NCI-H226 (cell line): ENCODE measurements around the gene NELL1.

Experiments
- DNase-seq: peaks from one replicate; pipeline ENCODE4 v3.0.0-alpha.2; 2015

Gene NELL1

GRCh38 chr11:20669820-20670684 is 666 bp downstream of the NELL1 start:
- DNase-seq: no peak

DNA sequence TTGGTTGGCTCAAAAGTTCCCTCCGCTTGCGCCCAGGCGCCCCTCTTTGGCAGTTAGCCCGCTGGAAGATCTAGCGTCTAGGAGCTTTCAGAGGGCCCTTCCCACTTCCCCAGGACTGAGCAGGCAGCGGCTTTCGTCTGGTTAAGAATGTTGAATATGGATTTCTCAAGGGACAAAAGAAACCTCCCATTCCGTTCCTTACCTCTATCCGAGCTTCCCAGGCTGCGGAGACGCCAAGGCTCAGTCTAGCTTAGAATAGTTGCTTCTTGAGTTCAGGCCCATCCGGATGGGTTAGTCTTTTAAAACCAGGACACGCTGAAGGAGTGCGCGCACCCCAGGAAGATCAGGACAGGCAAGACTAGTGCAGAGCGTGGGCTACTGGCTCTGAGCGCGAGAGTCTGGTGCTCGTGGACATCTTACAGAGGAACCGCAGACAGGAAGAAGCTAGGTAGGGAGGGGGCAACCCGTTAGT is 1.6 kb downstream of the NELL1 start:
- no peak for DNase-seq

GRCh38 chr11:20671856-20672546 is 2.6 kb downstream of the NELL1 start:
- no peak for DNase-seq

GRCh38 chr11:20672575-20672974 is 3.2 kb downstream of the NELL1 start:
- no peak for DNase-seq

DNA sequence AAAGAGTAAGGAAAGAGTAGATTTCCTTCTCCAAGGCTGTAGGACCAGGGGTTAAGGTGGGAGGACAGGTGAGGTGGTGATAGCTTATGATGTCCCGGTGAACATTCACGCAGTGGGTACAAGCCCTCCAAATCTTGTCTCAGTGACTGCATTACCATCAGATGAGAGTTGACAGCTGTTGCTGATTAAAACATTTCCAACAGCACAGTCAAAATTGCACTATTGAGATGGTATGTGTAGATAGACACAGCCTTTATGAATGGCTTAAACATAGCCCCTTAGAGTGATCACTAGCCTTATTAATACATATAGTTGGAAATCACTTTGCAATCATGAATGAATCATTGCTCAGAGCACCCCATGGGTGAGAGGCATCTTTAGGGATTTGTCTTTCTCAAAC is 7.3 kb downstream of the NELL1 start:
- DNase-seq: no peak

- DNase-seq: no peak
Measured at GRCh38 chr11:20688761-20689160, 19.4 kb downstream of the NELL1 start.

DNA sequence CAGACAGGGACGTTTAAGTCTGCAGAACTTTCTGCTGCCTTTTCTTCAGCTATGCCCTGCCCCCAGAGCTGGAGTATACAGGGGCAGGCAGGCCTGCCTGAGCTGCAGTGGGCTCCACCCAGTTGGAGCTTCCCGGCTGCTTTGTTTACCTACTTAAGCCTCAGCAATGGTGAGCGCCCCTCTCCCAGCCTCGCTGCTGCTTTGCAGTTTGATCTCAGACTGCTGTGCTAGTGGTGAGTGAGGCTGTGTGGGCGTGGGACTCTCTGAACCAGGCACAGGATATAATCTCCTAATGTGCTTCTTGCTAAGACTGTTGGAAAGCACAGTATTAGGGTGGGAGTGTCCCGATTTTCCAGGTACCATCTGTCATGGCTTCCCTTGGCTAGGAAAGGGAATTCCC is 38.5 kb downstream of the NELL1 start:
- DNase-seq: no peak

- DNase-seq: no peak
Measured at GRCh38 chr11:20712912-20713311, 43.5 kb downstream of the NELL1 start.

DNA sequence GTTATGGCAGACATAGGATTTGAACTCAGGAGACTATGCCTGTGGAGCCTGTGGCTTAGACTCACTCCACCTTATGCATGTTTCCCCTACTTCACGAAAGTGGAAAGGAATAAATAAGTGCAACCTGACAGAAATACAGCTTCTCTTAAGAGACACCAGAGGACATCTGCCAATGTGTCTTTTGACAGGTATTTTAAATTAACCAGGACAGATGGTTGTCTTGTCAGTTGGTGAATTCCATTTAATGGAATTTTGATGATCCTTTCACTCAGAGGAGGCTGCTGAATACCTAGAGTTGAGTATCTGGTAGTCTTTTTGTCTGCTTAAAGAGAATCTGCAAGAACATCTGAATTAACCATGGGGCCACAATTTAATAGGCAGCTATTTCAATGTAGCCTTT is 46.1 kb downstream of the NELL1 start:
- DNase-seq: no peak

DNA sequence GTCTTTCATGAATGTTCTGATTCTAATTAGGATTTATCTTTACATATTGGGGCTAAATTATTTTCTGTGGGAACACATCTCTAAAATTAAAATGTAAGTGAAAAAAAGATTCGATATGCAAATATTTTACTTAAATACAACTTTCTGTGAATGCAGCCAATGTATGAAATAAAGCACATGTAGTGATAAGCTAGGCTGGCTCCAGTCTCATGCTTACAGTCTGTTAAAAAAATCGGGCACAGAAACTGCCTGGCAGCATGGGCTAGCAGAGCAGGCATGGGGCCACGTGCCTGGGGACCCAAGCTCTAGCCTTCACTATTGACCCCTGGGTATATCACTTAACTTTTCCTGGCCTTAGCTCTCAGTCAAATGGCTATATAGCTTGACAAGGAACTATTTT is 46.5 kb downstream of the NELL1 start:
- no peak for DNase-seq

GRCh38 chr11:20719821-20720220 is 50.4 kb downstream of the NELL1 start:
- DNase-seq: no peak

DNA sequence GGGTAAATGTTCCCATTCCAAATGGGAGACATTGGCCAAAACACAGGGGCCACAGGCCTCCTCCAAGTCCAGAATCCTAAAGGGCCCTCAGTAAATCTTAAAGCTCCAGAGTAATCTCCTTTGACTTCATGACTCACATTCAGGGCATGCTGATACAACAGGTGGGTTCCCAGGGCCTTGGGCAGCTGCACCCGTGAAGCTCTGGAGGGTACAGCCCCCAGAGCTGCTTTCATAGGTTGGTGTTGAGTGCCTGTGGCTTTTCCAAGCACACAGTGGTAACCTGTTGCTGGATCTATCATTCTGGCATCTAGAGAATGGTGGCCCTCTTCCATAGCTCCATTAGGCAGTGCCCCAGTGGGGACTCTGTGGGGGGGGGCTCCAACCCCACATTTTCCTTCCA is 54.0 kb downstream of the NELL1 start:
- no peak for DNase-seq

- no peak for DNase-seq
Measured at GRCh38 chr11:20729597-20730105, 60.3 kb downstream of the NELL1 start.

DNA sequence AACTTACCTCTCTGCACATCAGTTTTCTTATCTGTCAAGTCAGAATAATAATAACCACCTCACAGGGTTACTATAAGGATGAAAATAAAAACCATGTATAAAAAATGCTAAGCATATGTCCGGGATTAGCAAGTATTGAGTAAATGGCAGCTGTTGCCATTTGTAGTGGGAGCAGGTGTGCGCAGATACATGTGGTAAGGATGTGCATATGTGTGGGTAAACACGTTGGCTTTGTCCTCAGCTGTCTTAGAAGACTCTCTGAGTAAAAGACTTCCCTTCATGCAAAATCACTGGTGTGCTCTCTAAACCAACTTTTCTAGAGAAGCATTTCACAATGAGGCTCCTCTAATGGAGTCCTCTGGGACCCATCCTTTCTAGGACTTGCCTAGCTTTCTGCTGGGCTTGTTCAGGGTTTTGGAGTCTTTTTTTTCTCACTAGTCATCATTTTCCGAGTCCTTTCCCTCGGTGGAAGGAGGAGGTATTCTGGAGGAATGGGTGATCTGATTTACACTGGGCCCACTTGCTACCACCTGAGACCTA is 62.4 kb downstream of the NELL1 start:
- DNase-seq: no peak

DNA sequence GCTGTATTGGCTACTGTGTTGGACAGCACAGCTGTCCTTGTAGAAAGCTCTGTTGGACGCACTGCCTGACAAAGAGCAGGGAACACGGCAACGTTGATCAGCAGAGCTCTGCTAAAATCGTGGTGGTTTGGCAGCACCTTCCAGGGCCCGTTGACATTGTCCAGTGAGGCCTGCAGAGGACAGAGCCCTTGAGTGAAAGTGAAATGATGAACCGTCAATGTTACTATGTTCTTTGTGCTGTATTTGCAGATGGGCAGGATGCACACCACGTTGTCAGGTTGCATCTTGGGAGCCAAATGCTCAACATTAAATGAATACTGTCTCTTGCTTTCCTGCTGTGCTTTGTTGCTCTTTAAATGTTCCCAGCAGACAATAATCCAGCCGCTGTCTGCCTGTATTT is 69.7 kb downstream of the NELL1 start:
- DNase-seq: no peak

GRCh38 chr11:20739577-20739976 is 70.2 kb downstream of the NELL1 start:
- no peak for DNase-seq

DNA sequence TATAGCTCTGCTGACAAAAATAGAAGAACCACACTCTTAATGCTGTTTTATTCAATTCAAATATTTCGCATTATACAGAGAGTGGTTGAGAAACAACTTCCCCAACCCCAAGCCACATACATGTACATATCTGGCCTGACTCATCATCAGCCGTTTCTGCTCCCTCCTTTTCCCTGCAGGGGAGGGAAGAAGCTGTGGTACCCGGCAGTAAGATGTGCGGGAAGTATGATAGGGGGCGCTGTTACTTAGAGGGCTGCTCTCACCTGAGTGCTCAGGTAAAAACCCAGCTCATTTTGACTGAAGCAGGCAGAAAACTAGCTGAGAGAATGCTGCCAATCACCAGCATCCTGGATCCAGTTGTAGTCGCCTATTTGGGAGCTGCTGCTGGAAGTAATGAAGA is 85.5 kb downstream of the NELL1 start:
- no peak for DNase-seq

- DNase-seq: no peak
Measured at GRCh38 chr11:20759541-20759940, 90.2 kb downstream of the NELL1 start.

DNA sequence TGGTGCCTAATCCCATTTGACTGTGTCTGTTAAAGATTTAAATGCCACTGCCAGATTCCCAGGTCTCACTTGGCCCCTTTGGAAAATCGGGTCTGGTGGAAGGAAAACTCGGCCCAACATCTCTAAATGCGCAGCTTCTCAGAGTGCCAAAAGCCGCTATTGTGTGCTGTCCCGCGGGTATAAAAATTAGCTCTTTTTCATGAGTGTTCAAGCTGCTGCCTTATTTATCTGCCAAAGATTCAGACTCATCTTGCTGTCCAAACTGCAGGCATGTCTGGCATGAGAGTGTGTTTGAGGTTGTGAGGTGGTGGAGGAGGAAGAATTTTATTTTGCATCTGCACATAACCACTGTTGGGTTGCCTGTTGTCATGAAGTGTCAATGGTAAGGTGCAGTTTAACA is 91.4 kb downstream of the NELL1 start:
- DNase-seq: no peak

DNA sequence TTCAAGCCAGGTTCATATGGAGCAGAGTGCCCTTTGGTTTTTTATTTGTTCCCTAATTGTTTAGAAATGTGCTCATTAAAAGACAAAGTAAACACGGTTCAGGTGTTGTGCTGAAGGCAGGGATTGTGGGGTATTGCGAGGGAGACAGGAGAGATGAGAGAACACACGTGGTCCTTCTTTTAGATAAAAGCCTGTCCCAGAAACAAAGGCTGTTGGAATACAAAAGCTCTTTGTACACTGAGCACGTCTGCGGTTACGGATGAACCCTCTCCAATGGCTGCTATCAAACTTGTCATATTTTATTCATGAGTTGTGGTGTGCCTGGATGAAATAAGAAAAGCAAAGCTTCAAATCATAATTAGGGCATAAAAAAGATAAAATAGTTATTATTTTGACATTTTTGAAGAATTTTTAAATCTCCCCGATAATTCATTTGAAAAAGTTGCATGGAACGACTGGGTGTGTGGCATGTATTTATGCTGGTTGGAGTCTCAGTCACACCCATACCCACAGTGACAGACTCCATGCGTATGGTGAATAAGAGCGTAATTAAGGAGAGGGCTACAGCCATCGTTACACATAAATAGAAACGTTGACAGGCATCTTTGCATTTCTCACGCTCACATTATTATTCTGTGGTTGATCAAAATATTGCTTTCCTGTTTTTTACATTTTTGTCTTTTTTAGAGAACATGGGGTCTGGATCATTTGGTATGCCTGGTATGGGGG is 92.9 kb downstream of the NELL1 start:
- no peak for DNase-seq

DNA sequence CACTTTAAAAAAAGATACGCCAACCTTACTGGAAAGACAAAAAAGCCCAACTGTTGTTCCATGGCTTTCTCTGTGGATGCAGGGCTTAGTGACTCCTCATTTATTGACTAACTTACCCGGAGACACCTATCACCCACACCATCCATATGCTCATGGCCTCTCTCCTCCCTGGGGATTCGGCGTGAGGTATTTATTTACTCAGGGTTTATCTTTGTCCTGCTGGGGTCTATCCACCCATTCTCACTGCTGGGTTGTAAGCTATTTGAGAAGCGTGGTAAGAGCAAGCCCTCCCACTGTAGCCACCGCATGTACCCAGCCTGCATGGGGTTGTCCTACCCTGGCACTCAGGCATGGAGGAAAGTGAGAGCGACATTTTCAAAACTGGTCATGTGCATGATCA is 93.6 kb downstream of the NELL1 start:
- DNase-seq: no peak

GRCh38 chr11:20770414-20770946 is 101.1 kb downstream of the NELL1 start:
- DNase-seq: no peak

- DNase-seq: no peak
Measured at GRCh38 chr11:20771026-20771425, 101.6 kb downstream of the NELL1 start.
